GM21381 (cell line): ENCODE measurements around the gene IP6K2.

Experiments
- ATAC-seq: cut with Tn5 transposase; IDR thresholded peaks from one replicate; pipeline ENCODE4 v1.9.1; 2021; ENCODE audit warnings: mild to moderate bottlenecking, moderate library complexity; ENCODE audit not compliant: unreplicated experiment

Gene IP6K2

GRCh38 chr3:48674505-48674904 lies 42.5 kb downstream of the IP6K2 start:
- ATAC-seq, result no peak

- no peak for ATAC-seq
Observed at GRCh38 chr3:48672522-48672921, 44.5 kb downstream of the IP6K2 start.

- no peak for ATAC-seq
Observed at GRCh38 chr3:48664929-48665328, 52.1 kb downstream of the IP6K2 start.

- no peak for ATAC-seq
Observed at GRCh38 chr3:48664313-48664644, 52.7 kb downstream of the IP6K2 start.

GRCh38 chr3:48663489-48664312 lies 53.3 kb downstream of the IP6K2 start:
- peak; percentile 71 for ATAC-seq

GRCh38 chr3:48662753-48663488 lies 54.1 kb downstream of the IP6K2 start, which contains the start of gene CELSR3:
TSS of gene CELSR3 (minus strand) at chr3:48662886. CDS start at chr3:48662634, 252 bp downstream.
- no peak for ATAC-seq

GRCh38 chr3:48662145-48662752 lies 54.8 kb downstream of the IP6K2 start:
- no peak for ATAC-seq

- no peak for ATAC-seq
Observed at GRCh38 chr3:48661501-48662144, 55.4 kb downstream of the IP6K2 start.

- no peak for ATAC-seq
Observed at GRCh38 chr3:48660800-48661400, 56.1 kb downstream of the IP6K2 start.

- ATAC-seq, result no peak
Observed at GRCh38 chr3:48656841-48657281, 60.2 kb downstream of the IP6K2 start.

GRCh38 chr3:48656061-48656840 lies 60.8 kb downstream of the IP6K2 start:
- ATAC-seq, result peak; percentile 65

- no peak for ATAC-seq
Observed at GRCh38 chr3:48655606-48656005, 61.4 kb downstream of the IP6K2 start.

GRCh38 chr3:48655063-48655462 lies 62.0 kb downstream of the IP6K2 start:
- ATAC-seq, result no peak

GRCh38 chr3:48652923-48653715 lies 63.9 kb downstream of the IP6K2 start:
- ATAC-seq, result no peak

GRCh38 chr3:48651771-48652170 lies 65.2 kb downstream of the IP6K2 start:
- ATAC-seq, result no peak

GRCh38 chr3:48650723-48651122 lies 66.3 kb downstream of the IP6K2 start:
- ATAC-seq, result no peak

GRCh38 chr3:48648188-48648850 lies 68.7 kb downstream of the IP6K2 start:
- ATAC-seq, result no peak

- ATAC-seq, result no peak
Observed at GRCh38 chr3:48647714-48648113, 69.3 kb downstream of the IP6K2 start.
